GM19467 (cell line): ENCODE measurements around the gene ZNF692.
"Not testable (repeated sequence)": the region's sequence is repeated elsewhere in the genome, so short reads cannot be mapped to it uniquely, and the experiment has no call there.

Experiments
- ATAC-seq: cut with Tn5 transposase; IDR thresholded peaks from one replicate; pipeline ENCODE4 v1.9.1; 2021; ENCODE audit warnings: mild to moderate bottlenecking, moderate library complexity; ENCODE audit not compliant: unreplicated experiment

ZNF692 gene

GRCh38 chr1:248850536-248851251 is 8.2 kb downstream of the ZNF692 start:
- ATAC-seq = no peak

- no peak for ATAC-seq
Observed at GRCh38 chr1:248850124-248850523, 8.8 kb downstream of the ZNF692 start.

GRCh38 chr1:248849637-248850036 is 9.2 kb downstream of the ZNF692 start:
- no peak for ATAC-seq

GRCh38 chr1:248849152-248849551 is 9.7 kb downstream of the ZNF692 start:
- no peak for ATAC-seq

GRCh38 chr1:248848602-248849001 is 10.3 kb downstream of the ZNF692 start:
- no peak for ATAC-seq

- no peak for ATAC-seq
Observed at GRCh38 chr1:248847956-248848561, 10.8 kb downstream of the ZNF692 start.

GRCh38 chr1:248847181-248847955 is 11.5 kb downstream of the ZNF692 start:
- no peak for ATAC-seq

- no peak for ATAC-seq
Observed at GRCh38 chr1:248844526-248844925, 14.4 kb downstream of the ZNF692 start.

- ATAC-seq = no peak
Observed at GRCh38 chr1:248843687-248844086, 15.2 kb downstream of the ZNF692 start.

- ATAC-seq = no peak
Observed at GRCh38 chr1:248842781-248843331, 16.0 kb downstream of the ZNF692 start.

- ATAC-seq = no peak
Observed at GRCh38 chr1:248841702-248842395, 17.0 kb downstream of the ZNF692 start.

- no peak for ATAC-seq
Observed at GRCh38 chr1:248840946-248841345, 17.9 kb downstream of the ZNF692 start.

- ATAC-seq = no peak
Observed at GRCh38 chr1:248839168-248839555, 19.7 kb downstream of the ZNF692 start.

- ATAC-seq = peak; percentile 65
Observed at GRCh38 chr1:248838357-248839167, 20.3 kb downstream of the ZNF692 start.

- ATAC-seq = peak; percentile 83
Observed at GRCh38 chr1:248837781-248838356, 21.0 kb downstream of the ZNF692 start, which contains the start of gene ZNF672. Gene ZNF672, plus strand, starts transcription at chr1:248838224. Its CDS starts 9,051 bp downstream, at chr1:248847275.

GRCh38 chr1:248837045-248837780 is 21.7 kb downstream of the ZNF692 start:
- ATAC-seq = no peak

- ATAC-seq = no peak
Observed at GRCh38 chr1:248834343-248834940, 24.4 kb downstream of the ZNF692 start.

GRCh38 chr1:248831842-248832241 is 27.0 kb downstream of the ZNF692 start:
- no peak for ATAC-seq

- not testable (repeated sequence) for ATAC-seq
Observed at GRCh38 chr1:248830718-248831017, 28.2 kb downstream of the ZNF692 start.
